ENCODE measurements around the gene APEH.

Gene APEH

GRCh38 chr3:49652218-49652902 lies 21.8 kb upstream of the APEH start:
- no CpG with 5 or more reads among the region's 36 CpGs for WGBS (ENCODE audit: extremely low coverage, insufficient coverage, low lambda C conversion rate)

GRCh38 chr3:49652903-49653415 lies 21.2 kb upstream of the APEH start:
- H3K23ac ChIP-seq (ENCODE audit: low read length) = no peak overlapping the region
- H3K56ac ChIP-seq (ENCODE audit: low read length) = no peak overlapping the region
- no peak overlapping the region for H2BK5ac ChIP-seq (ENCODE audit: low read length)
- DNase-seq = no peak
- no peaks in the 10 kb centered on the region for H3K27me3 ChIP-seq (ENCODE audit: insufficient read depth, low read length, poor library complexity)
- no peak overlapping the region for H3K27ac ChIP-seq (ENCODE audit: low read depth, low read length)
- H4K5ac ChIP-seq (ENCODE audit: low read length) = no peak overlapping the region
- H3K18ac ChIP-seq (ENCODE audit: low read length) = no peak overlapping the region
- H2BK120ac ChIP-seq (ENCODE audit: low read depth, low read length) = no peak overlapping the region
- H3K4ac ChIP-seq (ENCODE audit: low read depth, low read length) = no peak overlapping the region
- no peak overlapping the region for H2BK15ac ChIP-seq (replicated peaks; ENCODE audit: low read depth)
- H3K4me2 ChIP-seq (ENCODE audit: low read length) = no peak overlapping the region
- no peak overlapping the region for H3K9ac ChIP-seq (ENCODE audit: low read length)
- H3K79me2 ChIP-seq (ENCODE audit: control insufficient read depth, insufficient read depth, low read length) = no peaks in the 10 kb centered on the region
- no CpG with 5 or more reads among the region's 21 CpGs for WGBS (ENCODE audit: extremely low coverage, insufficient coverage, low lambda C conversion rate)
- no peaks in the 10 kb centered on the region for H3K79me1 ChIP-seq (ENCODE audit: low read length)
- H2AK5ac ChIP-seq (ENCODE audit: low read length) = no peak overlapping the region
- H3K4me1 ChIP-seq (ENCODE audit: control insufficient read depth, low read depth, low read length) = no peaks in the 10 kb centered on the region
- H3K36me3 ChIP-seq (ENCODE audit: control insufficient read depth, insufficient read depth, low read length) = no peaks in the 10 kb centered on the region
- H4K8ac ChIP-seq (ENCODE audit: low read depth, low read length) = no peak overlapping the region
- H3K4me3 ChIP-seq (ENCODE audit: low read length) = no peak overlapping the region

More at GRCh38 chr3:49652218-49652902, 21.8 kb upstream of the APEH start:
- no peaks in the 10 kb centered on the region for H3K27me3 ChIP-seq (ENCODE audit: insufficient read depth, low read length, poor library complexity)
- H2BK15ac ChIP-seq (replicated peaks; ENCODE audit: low read depth) = no peak overlapping the region
- no peaks in the 10 kb centered on the region for H3K4me1 ChIP-seq (ENCODE audit: control insufficient read depth, low read depth, low read length)
- H3K23ac ChIP-seq (ENCODE audit: low read length) = no peak overlapping the region
- no peak overlapping the region for H3K4me2 ChIP-seq (ENCODE audit: low read length)
- no peak overlapping the region for H3K4me3 ChIP-seq (ENCODE audit: low read length)
- no peaks in the 10 kb centered on the region for H3K79me2 ChIP-seq (ENCODE audit: control insufficient read depth, insufficient read depth, low read length)
- no peak overlapping the region for H3K27ac ChIP-seq (ENCODE audit: low read depth, low read length)
- no peak overlapping the region for H4K8ac ChIP-seq (ENCODE audit: low read depth, low read length)
- no peaks in the 10 kb centered on the region for H3K36me3 ChIP-seq (ENCODE audit: control insufficient read depth, insufficient read depth, low read length)
- H3K79me1 ChIP-seq (ENCODE audit: low read length) = no peaks in the 10 kb centered on the region
- no peak overlapping the region for H3K18ac ChIP-seq (ENCODE audit: low read length)
- no peak overlapping the region for H2BK120ac ChIP-seq (ENCODE audit: low read depth, low read length)
- no peak overlapping the region for H3K9ac ChIP-seq (ENCODE audit: low read length)
- no peak overlapping the region for H3K56ac ChIP-seq (ENCODE audit: low read length)
- DNase-seq = no peak
- H4K5ac ChIP-seq (ENCODE audit: low read length) = no peak overlapping the region
- H2AK5ac ChIP-seq (ENCODE audit: low read length) = no peak overlapping the region
- H3K4ac ChIP-seq (ENCODE audit: low read depth, low read length) = no peak overlapping the region
- H2BK5ac ChIP-seq (ENCODE audit: low read length) = no peak overlapping the region

GRCh38 chr3:49653621-49654020 lies 20.5 kb upstream of the APEH start:
- no peak overlapping the region for H4K5ac ChIP-seq (ENCODE audit: low read length)
- no peaks in the 10 kb centered on the region for H3K79me1 ChIP-seq (ENCODE audit: low read length)
- no peak overlapping the region for H3K4ac ChIP-seq (ENCODE audit: low read depth, low read length)
- no peaks in the 10 kb centered on the region for H3K27me3 ChIP-seq (ENCODE audit: insufficient read depth, low read length, poor library complexity)
- H2BK15ac ChIP-seq (replicated peaks; ENCODE audit: low read depth) = no peak overlapping the region
- no peak overlapping the region for H2BK120ac ChIP-seq (ENCODE audit: low read depth, low read length)
- H3K4me3 ChIP-seq (ENCODE audit: low read length) = no peak overlapping the region
- H2BK5ac ChIP-seq (ENCODE audit: low read length) = no peak overlapping the region
- no peak overlapping the region for H3K27ac ChIP-seq (ENCODE audit: low read depth, low read length)
- H3K56ac ChIP-seq (ENCODE audit: low read length) = no peak overlapping the region
- no peaks in the 10 kb centered on the region for H3K79me2 ChIP-seq (ENCODE audit: control insufficient read depth, insufficient read depth, low read length)
- no peak overlapping the region for H3K9ac ChIP-seq (ENCODE audit: low read length)
- no peak overlapping the region for H2AK5ac ChIP-seq (ENCODE audit: low read length)
- DNase-seq = no peak
- no peaks in the 10 kb centered on the region for H3K36me3 ChIP-seq (ENCODE audit: control insufficient read depth, insufficient read depth, low read length)
- H3K4me2 ChIP-seq (ENCODE audit: low read length) = no peak overlapping the region
- H3K18ac ChIP-seq (ENCODE audit: low read length) = no peak overlapping the region
- no peak overlapping the region for H3K23ac ChIP-seq (ENCODE audit: low read length)
- H4K8ac ChIP-seq (ENCODE audit: low read depth, low read length) = no peak overlapping the region
- H3K4me1 ChIP-seq (ENCODE audit: control insufficient read depth, low read depth, low read length) = no peaks in the 10 kb centered on the region
- no CpG with 5 or more reads among the region's 8 CpGs for WGBS (ENCODE audit: extremely low coverage, insufficient coverage, low lambda C conversion rate)

GRCh38 chr3:49654176-49654825 lies 19.9 kb upstream of the APEH start:
- Histone ChIP-seq H2BK15ac (replicated peaks; ENCODE audit: low read depth) (no peak overlapping the region), H3K18ac (ENCODE audit: low read length) (no peak overlapping the region), H3K23ac (ENCODE audit: low read length) (no peak overlapping the region), H4K5ac (ENCODE audit: low read length) (no peak overlapping the region), H2AK5ac (ENCODE audit: low read length) (no peak overlapping the region), H2BK120ac (ENCODE audit: low read depth, low read length) (no peak overlapping the region), H3K4me2 (ENCODE audit: low read length) (no peak overlapping the region), H3K79me1 (ENCODE audit: low read length) (no peaks in the 10 kb centered on the region), H3K27ac (ENCODE audit: low read depth, low read length) (no peak overlapping the region), H3K4me3 (ENCODE audit: low read length) (no peak overlapping the region), H3K56ac (ENCODE audit: low read length) (no peak overlapping the region), H3K79me2 (ENCODE audit: control insufficient read depth, insufficient read depth, low read length) (no peaks in the 10 kb centered on the region), H2BK5ac (ENCODE audit: low read length) (no peak overlapping the region), H3K27me3 (ENCODE audit: insufficient read depth, low read length, poor library complexity) (no peaks in the 10 kb centered on the region), H3K4ac (ENCODE audit: low read depth, low read length) (no peak overlapping the region), H3K4me1 (ENCODE audit: control insufficient read depth, low read depth, low read length) (no peaks in the 10 kb centered on the region), H4K8ac (ENCODE audit: low read depth, low read length) (no peak overlapping the region), H3K36me3 (ENCODE audit: control insufficient read depth, insufficient read depth, low read length) (no peaks in the 10 kb centered on the region), H3K9ac (ENCODE audit: low read length) (no peak overlapping the region)
- DNase-seq = no peak
- no CpG with 5 or more reads among the region's 17 CpGs for WGBS (ENCODE audit: extremely low coverage, insufficient coverage, low lambda C conversion rate)

- no peak for DNase-seq
- no CpG with 5 or more reads among the region's 10 CpGs for WGBS (ENCODE audit: extremely low coverage, insufficient coverage, low lambda C conversion rate)
- H3K27ac ChIP-seq (ENCODE audit: low read depth, low read length) = no peak overlapping the region
- H3K79me2 ChIP-seq (ENCODE audit: control insufficient read depth, insufficient read depth, low read length) = no peaks in the 10 kb centered on the region
- no peaks in the 10 kb centered on the region for H3K4me1 ChIP-seq (ENCODE audit: control insufficient read depth, low read depth, low read length)
- no peak overlapping the region for H3K56ac ChIP-seq (ENCODE audit: low read length)
- H3K4me3 ChIP-seq (ENCODE audit: low read length) = no peak overlapping the region
- no peaks in the 10 kb centered on the region for H3K27me3 ChIP-seq (ENCODE audit: insufficient read depth, low read length, poor library complexity)
- H3K4me2 ChIP-seq (ENCODE audit: low read length) = no peak overlapping the region
- no peak overlapping the region for H4K5ac ChIP-seq (ENCODE audit: low read length)
- no peak overlapping the region for H2AK5ac ChIP-seq (ENCODE audit: low read length)
- H3K36me3 ChIP-seq (ENCODE audit: control insufficient read depth, insufficient read depth, low read length) = no peaks in the 10 kb centered on the region
- H3K23ac ChIP-seq (ENCODE audit: low read length) = no peak overlapping the region
- no peak overlapping the region for H2BK5ac ChIP-seq (ENCODE audit: low read length)
- no peak overlapping the region for H2BK15ac ChIP-seq (replicated peaks; ENCODE audit: low read depth)
- no peak overlapping the region for H3K9ac ChIP-seq (ENCODE audit: low read length)
- H3K18ac ChIP-seq (ENCODE audit: low read length) = no peak overlapping the region
- no peak overlapping the region for H2BK120ac ChIP-seq (ENCODE audit: low read depth, low read length)
- H3K79me1 ChIP-seq (ENCODE audit: low read length) = no peaks in the 10 kb centered on the region
- H3K4ac ChIP-seq (ENCODE audit: low read depth, low read length) = no peak overlapping the region
- no peak overlapping the region for H4K8ac ChIP-seq (ENCODE audit: low read depth, low read length)
Measured at GRCh38 chr3:49654955-49655556, 19.1 kb upstream of the APEH start.

Measured in mesendoderm (in vitro differentiated cells).